HEK293 (cell line): ENCODE data around the gene FAH.

Experiments
- KLF16 ChIP-seq: fragments of 450-650 bp; formaldehyde crosslinking; IDR thresholded peaks from 2 replicates; pipeline ENCODE4 v1.5.1; 2017; ENCODE audit warnings: missing biosample characterization, missing genetic modification characterization
- KLF9 ChIP-seq: fragments of 450-650 bp; formaldehyde crosslinking; IDR thresholded peaks from 2 replicates; pipeline ENCODE4 v1.5.1; 2016; ENCODE audit warnings: missing biosample characterization, missing genetic modification characterization, low read depth
- ZFP69B ChIP-seq: fragments of 450-650 bp; formaldehyde crosslinking; IDR thresholded peaks from 2 replicates; pipeline ENCODE4 v1.5.1; 2016; ENCODE audit warnings: missing biosample characterization, missing genetic modification characterization
- ZNF140 ChIP-seq: fragments of 450-650 bp; formaldehyde crosslinking; IDR thresholded peaks from 2 replicates; pipeline ENCODE4 v1.5.1; 2016; ENCODE audit warnings: missing biosample characterization, missing genetic modification characterization
- ZNF184 ChIP-seq: fragments of 450-650 bp; IDR thresholded peaks from 2 replicates; pipeline ENCODE4 v1.5.1; 2018; ENCODE audit warnings: missing biosample characterization, mild to moderate bottlenecking, missing genetic modification characterization
- ZNF274 ChIP-seq, 2 experiments: fragments of 200-500 bp in 1 of 2; fragments of 450-650 bp in 1 of 2; sonication (Bioruptor generic) in 1 of 2; formaldehyde crosslinking in 1 of 2; IDR thresholded peaks; 2 replicates each; pipeline versions ENCODE4 v1.5.1 to v1.6.1; 2014 to 2016; ENCODE audit warnings: borderline replicate concordance in 1 of 2, inconsistent platforms in 1 of 2, low read length in 1 of 2, missing biosample characterization in 1 of 2, missing genetic modification characterization in 1 of 2
- ZNF529 ChIP-seq: fragments of 450-650 bp; formaldehyde crosslinking; IDR thresholded peaks from 2 replicates; pipeline ENCODE4 v1.5.1; 2017; ENCODE audit warnings: missing genetic modification characterization, missing biosample characterization; ENCODE audit not compliant: insufficient replicate concordance
- ZNF560 ChIP-seq: fragments of 450-650 bp; formaldehyde crosslinking; IDR thresholded peaks from 2 replicates; pipeline ENCODE4 v1.5.1; 2017; ENCODE audit warnings: missing biosample characterization, missing genetic modification characterization, borderline replicate concordance
- ZNF610 ChIP-seq: fragments of 450-650 bp; formaldehyde crosslinking; IDR thresholded peaks from 2 replicates; pipeline ENCODE4 v1.5.1; 2016; ENCODE audit warnings: missing biosample characterization, missing genetic modification characterization, borderline replicate concordance
- ZNF660 ChIP-seq: fragments of 450-650 bp; IDR thresholded peaks from 2 replicates; pipeline ENCODE4 v1.5.1; 2018; ENCODE audit warnings: missing biosample characterization, mild to moderate bottlenecking, missing genetic modification characterization
- TF ChIP-seq, protein P1 (sequence below): fragments of 450-650 bp; formaldehyde crosslinking; IDR thresholded peaks from 2 replicates; pipeline ENCODE4 v1.5.1; 2017; ENCODE audit warnings: missing biosample characterization, missing genetic modification characterization
- TF ChIP-seq, protein P2 (sequence below): fragments of 450-650 bp; formaldehyde crosslinking; IDR thresholded peaks from 2 replicates; pipeline ENCODE4 v1.5.1; 2016; ENCODE audit warnings: missing biosample characterization, missing genetic modification characterization
- TF ChIP-seq, protein P3 (sequence below): fragments of 450-650 bp; formaldehyde crosslinking; IDR thresholded peaks from 2 replicates; pipeline ENCODE4 v1.5.1; 2016; ENCODE audit warnings: missing biosample characterization, missing genetic modification characterization, borderline replicate concordance

DNA sequence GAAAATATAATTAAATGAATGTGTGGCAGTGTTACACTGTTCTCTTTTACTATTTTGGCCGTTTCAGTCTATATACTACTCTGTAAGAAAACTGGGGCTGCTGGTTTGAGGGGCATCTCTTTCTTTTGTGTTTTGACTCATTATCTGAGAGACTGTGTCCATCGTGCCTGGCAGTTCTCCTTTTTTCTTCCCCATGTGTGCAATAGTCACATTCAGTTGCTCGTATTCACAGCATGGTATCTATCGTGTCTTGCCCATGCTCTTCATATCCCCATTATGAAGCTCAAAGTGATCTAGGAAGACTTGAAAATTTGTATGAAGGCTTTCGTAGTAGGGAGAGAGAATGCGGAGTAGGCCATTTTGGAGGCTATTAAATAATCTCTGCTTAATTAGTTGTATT, 29.8 kb upstream of the FAH start:
- TF ChIP-seq, protein P1, sequence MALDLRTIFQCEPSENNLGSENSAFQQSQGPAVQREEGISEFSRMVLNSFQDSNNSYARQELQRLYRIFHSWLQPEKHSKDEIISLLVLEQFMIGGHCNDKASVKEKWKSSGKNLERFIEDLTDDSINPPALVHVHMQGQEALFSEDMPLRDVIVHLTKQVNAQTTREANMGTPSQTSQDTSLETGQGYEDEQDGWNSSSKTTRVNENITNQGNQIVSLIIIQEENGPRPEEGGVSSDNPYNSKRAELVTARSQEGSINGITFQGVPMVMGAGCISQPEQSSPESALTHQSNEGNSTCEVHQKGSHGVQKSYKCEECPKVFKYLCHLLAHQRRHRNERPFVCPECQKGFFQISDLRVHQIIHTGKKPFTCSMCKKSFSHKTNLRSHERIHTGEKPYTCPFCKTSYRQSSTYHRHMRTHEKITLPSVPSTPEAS (tag by site-specific recombination): no peak
- TF ChIP-seq, protein P2, sequence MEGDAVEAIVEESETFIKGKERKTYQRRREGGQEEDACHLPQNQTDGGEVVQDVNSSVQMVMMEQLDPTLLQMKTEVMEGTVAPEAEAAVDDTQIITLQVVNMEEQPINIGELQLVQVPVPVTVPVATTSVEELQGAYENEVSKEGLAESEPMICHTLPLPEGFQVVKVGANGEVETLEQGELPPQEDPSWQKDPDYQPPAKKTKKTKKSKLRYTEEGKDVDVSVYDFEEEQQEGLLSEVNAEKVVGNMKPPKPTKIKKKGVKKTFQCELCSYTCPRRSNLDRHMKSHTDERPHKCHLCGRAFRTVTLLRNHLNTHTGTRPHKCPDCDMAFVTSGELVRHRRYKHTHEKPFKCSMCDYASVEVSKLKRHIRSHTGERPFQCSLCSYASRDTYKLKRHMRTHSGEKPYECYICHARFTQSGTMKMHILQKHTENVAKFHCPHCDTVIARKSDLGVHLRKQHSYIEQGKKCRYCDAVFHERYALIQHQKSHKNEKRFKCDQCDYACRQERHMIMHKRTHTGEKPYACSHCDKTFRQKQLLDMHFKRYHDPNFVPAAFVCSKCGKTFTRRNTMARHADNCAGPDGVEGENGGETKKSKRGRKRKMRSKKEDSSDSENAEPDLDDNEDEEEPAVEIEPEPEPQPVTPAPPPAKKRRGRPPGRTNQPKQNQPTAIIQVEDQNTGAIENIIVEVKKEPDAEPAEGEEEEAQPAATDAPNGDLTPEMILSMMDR (tag by site-specific recombination): no peak
- TF ChIP-seq ZNF274 (IDR thresholded peaks at IDR 0.05; ENCODE audit: low read length) (no peak), ZNF274 (tag by site-specific recombination; IDR thresholded peaks at IDR 0.05; ENCODE audit: borderline replicate concordance) (no peak), ZNF529 (tag by site-specific recombination) (no peak), ZFP69B (tag by site-specific recombination) (no peak), ZNF660 (tag by site-specific recombination) (no peak), ZNF610 (tag by site-specific recombination) (no peak), ZNF184 (no peak), KLF9 (tag by site-specific recombination) (no peak), ZNF140 (no peak), ZNF560 (no peak), KLF16 (no peak)
- TF ChIP-seq, protein P3, sequence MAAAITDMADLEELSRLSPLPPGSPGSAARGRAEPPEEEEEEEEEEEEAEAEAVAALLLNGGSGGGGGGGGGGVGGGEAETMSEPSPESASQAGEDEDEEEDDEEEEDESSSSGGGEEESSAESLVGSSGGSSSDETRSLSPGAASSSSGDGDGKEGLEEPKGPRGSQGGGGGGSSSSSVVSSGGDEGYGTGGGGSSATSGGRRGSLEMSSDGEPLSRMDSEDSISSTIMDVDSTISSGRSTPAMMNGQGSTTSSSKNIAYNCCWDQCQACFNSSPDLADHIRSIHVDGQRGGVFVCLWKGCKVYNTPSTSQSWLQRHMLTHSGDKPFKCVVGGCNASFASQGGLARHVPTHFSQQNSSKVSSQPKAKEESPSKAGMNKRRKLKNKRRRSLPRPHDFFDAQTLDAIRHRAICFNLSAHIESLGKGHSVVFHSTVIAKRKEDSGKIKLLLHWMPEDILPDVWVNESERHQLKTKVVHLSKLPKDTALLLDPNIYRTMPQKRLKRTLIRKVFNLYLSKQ (tag by site-specific recombination): no peak
